ENCODE results near the gene NEMP2. TPM values are rescaled to one million over a fixed set of nuclear protein-coding genes. Genes with fewer than 3 reads are reported as not detected.

NEMP2 gene, protein sequence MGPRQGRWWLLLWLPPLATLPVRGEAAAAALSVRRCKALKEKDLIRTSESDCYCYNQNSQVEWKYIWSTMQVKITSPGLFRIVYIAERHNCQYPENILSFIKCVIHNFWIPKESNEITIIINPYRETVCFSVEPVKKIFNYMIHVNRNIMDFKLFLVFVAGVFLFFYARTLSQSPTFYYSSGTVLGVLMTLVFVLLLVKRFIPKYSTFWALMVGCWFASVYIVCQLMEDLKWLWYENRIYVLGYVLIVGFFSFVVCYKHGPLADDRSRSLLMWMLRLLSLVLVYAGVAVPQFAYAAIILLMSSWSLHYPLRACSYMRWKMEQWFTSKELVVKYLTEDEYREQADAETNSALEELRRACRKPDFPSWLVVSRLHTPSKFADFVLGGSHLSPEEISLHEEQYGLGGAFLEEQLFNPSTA
- 10 to 100 TPM; 16.9 to 17.5 TPM for total RNA-seq
- polyA plus RNA-seq, result 10.5 TPM

- Histone ChIP-seq H3K36me3 (ENCODE audit: insufficient read depth, low read length) (no peaks in the 10 kb centered on the region), H3K9me3 (ENCODE audit: low read length) (peaks cover 6% of the 10 kb centered on the region), H3K27me3 (ENCODE audit: insufficient read depth, low read length, poor library complexity, severe bottlenecking) (no peaks in the 10 kb centered on the region), H3K4me3 (ENCODE audit: low read length) (peak within 1 kb of the TSS; percentile 92), H3K4me1 (ENCODE audit: insufficient read depth, low read length) (peaks cover 51% of the 10 kb centered on the region), H3K27ac (ENCODE audit: low read depth, low read length) (peak within 1 kb of the TSS; percentile 93)
- H3K27ac Mint-ChIP-seq, result peak within 1 kb of the TSS; percentile 99 to 100 (median 100)
- ChIA-PET CTCF (interaction anchor here (0.8 to 1.0 kb wide), 3 partner anchors 20 to 145 kb away, joined by 3 to 6 read pairs (median 4); partner anchors contain the start of gene NAB1), POLR2A (interaction anchor here (0.6 to 2.3 kb wide), 10 partner anchors 16 to 750 kb away, joined by 3 to 31 read pairs (median 5); partner anchors contain the start of genes ORMDL1 and PMS1)
- no peaks in the 10 kb centered on the region for H3K27me3 Mint-ChIP-seq
- peak within 1 kb of the TSS; percentile 95 to 99 (median 98) for H3K4me3 Mint-ChIP-seq
- peaks cover 9 to 19% (median 11%) of the 10 kb centered on the region in 5 donors for H3K9me3 Mint-ChIP-seq
- peaks cover 37 to 68% (median 63%) of the 10 kb centered on the region in 3 donors for H3K4me1 Mint-ChIP-seq
- peak; percentile 72 to 93 (median 87) for DNase-seq
- H3K36me3 Mint-ChIP-seq, result peaks cover 2 to 27% (median 16%) of the 10 kb centered on the region in 3 donors
These were observed at the start of gene NEMP2 for GRCh38 chr2:190534310-190535120. TSS of gene NEMP2 (minus strand) at chr2:190534722. CDS start at chr2:190534655, 67 bp downstream.

GRCh38 chr2:190583507-190584337 lies 49.2 kb upstream of the NEMP2 start:
- Mint-ChIP-seq H3K9me3 (no peaks in the 10 kb centered on the region), H3K4me3 (no peak overlapping the region), H3K36me3 (peaks cover 0 to 9% (median 0%) of the 10 kb centered on the region in 3 donors), H3K4me1 (peaks cover 4 to 6% (median 6%) of the 10 kb centered on the region in 3 donors), H3K27me3 (no peaks in the 10 kb centered on the region), H3K27ac (peak overlapping the region in 1 of 8 donors; percentile 80)
- no peak overlapping the region for H3K4me3 ChIP-seq (ENCODE audit: low read length)
- no peak overlapping the region for H3K27ac ChIP-seq (ENCODE audit: low read depth, low read length)
- peaks cover 9% of the 10 kb centered on the region for H3K4me1 ChIP-seq (ENCODE audit: insufficient read depth, low read length)
- no peaks in the 10 kb centered on the region for H3K9me3 ChIP-seq (ENCODE audit: low read length)
- no peaks in the 10 kb centered on the region for H3K27me3 ChIP-seq (ENCODE audit: insufficient read depth, low read length, poor library complexity, severe bottlenecking)
- H3K36me3 ChIP-seq (ENCODE audit: insufficient read depth, low read length), result no peaks in the 10 kb centered on the region
- POLR2A ChIA-PET, result no interaction called here
- CTCF ChIA-PET, result no interaction called here
- no peak for DNase-seq

DNA sequence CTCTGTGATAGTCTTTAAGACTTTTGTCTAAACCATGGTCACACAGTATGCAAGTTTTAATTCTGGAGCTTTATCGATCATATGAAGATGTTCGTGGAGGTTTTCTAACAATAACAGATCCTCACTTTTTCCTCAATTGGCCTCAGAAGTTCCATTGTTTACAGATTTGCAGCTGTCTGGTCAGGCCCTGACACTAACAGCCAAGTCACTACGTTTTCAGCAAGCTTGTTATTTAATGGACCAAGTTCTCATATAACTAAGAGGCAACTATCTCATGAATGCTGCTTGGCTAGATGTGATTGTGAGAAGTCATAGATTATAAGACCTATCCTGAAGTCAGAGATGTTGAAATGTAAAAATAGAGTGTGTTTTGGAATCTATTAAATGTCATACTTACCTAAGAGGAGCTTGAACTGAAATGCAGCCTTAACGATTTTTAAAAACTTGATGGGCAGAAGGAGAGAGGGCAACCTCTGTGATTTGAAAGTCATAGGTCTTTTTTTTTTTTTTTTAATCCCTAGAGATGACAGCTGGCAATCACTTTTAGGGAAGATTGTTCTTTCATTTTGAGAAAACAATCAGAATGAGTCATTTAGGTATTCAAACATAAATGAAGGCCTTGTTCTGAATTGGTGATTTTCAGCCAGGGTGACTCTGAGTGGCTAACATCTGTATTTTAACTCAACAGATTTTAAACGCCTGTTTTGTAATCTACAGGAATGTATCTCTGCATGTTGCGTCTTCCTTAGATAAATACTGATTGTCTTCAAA lies 48.4 kb upstream of the NEMP2 start:
- POLR2A ChIA-PET, result no interaction called here

DNA sequence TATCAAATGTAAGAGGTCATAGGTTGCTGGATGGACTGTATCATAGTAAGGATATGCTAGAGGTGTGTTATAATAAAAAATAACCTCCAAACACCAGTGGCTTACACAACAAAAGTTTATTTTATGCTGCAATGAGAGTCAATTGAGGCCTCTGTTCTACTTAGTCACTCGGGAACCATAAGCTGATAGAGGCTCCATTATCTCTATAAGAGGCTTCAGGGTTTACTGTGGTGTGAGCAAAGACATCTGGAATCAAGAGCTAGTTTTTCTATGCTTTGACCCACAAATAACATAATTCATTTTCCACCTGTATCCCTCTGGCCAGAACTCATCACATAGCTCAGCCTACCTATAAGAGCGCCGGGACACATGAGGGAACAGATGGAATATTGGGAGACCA lies 47.5 kb upstream of the NEMP2 start:
- Mint-ChIP-seq H3K36me3 (peaks cover 0 to 9% (median 0%) of the 10 kb centered on the region in 3 donors), H3K27me3 (no peaks in the 10 kb centered on the region), H3K4me1 (peaks cover 14 to 18% (median 17%) of the 10 kb centered on the region in 3 donors), H3K9me3 (no peaks in the 10 kb centered on the region), H3K4me3 (no peak overlapping the region), H3K27ac (no peak overlapping the region)
- Histone ChIP-seq H3K9me3 (ENCODE audit: low read length) (no peaks in the 10 kb centered on the region), H3K4me3 (ENCODE audit: low read length) (no peak overlapping the region), H3K27ac (ENCODE audit: low read depth, low read length) (no peak overlapping the region), H3K27me3 (ENCODE audit: insufficient read depth, low read length, poor library complexity, severe bottlenecking) (no peaks in the 10 kb centered on the region), H3K4me1 (ENCODE audit: insufficient read depth, low read length) (peaks cover 22% of the 10 kb centered on the region), H3K36me3 (ENCODE audit: insufficient read depth, low read length) (no peaks in the 10 kb centered on the region)
- POLR2A ChIA-PET, result no interaction called here
- DNase-seq, result no peak
- CTCF ChIA-PET, result interaction anchor here (1.6 kb wide), 1 partner anchor 11 kb away, joined by 4 read pairs; no protein-coding TSS in a partner anchor

More for the DNA sequence above, 48.4 kb upstream of the NEMP2 start:
- Histone ChIP-seq H3K36me3 (ENCODE audit: insufficient read depth, low read length) (no peaks in the 10 kb centered on the region), H3K27ac (ENCODE audit: low read depth, low read length) (no peak overlapping the region), H3K9me3 (ENCODE audit: low read length) (no peaks in the 10 kb centered on the region), H3K4me1 (ENCODE audit: insufficient read depth, low read length) (peaks cover 17% of the 10 kb centered on the region), H3K4me3 (ENCODE audit: low read length) (no peak overlapping the region), H3K27me3 (ENCODE audit: insufficient read depth, low read length, poor library complexity, severe bottlenecking) (no peaks in the 10 kb centered on the region)
- H3K27ac Mint-ChIP-seq, result no peak overlapping the region
- peaks cover 0 to 9% (median 0%) of the 10 kb centered on the region in 3 donors for H3K36me3 Mint-ChIP-seq
- no peaks in the 10 kb centered on the region for H3K9me3 Mint-ChIP-seq
- H3K4me3 Mint-ChIP-seq, result no peak overlapping the region
- no peaks in the 10 kb centered on the region for H3K27me3 Mint-ChIP-seq
- CTCF ChIA-PET, result no interaction called here
- DNase-seq, result no peak
- H3K4me1 Mint-ChIP-seq, result peaks cover 12 to 14% (median 14%) of the 10 kb centered on the region in 3 donors

GRCh38 chr2:190579915-190580846 lies 45.7 kb upstream of the NEMP2 start:
- H3K36me3 Mint-ChIP-seq, result peaks cover 0 to 9% (median 0%) of the 10 kb centered on the region in 3 donors
- H3K4me3 Mint-ChIP-seq, result no peak overlapping the region
- H3K9me3 Mint-ChIP-seq, result no peaks in the 10 kb centered on the region
- no peaks in the 10 kb centered on the region for H3K27me3 Mint-ChIP-seq
- DNase-seq, result no peak
- Histone ChIP-seq H3K4me1 (ENCODE audit: insufficient read depth, low read length) (peaks cover 29% of the 10 kb centered on the region), H3K9me3 (ENCODE audit: low read length) (no peaks in the 10 kb centered on the region), H3K27me3 (ENCODE audit: insufficient read depth, low read length, poor library complexity, severe bottlenecking) (no peaks in the 10 kb centered on the region), H3K4me3 (ENCODE audit: low read length) (no peak overlapping the region), H3K36me3 (ENCODE audit: insufficient read depth, low read length) (no peaks in the 10 kb centered on the region), H3K27ac (ENCODE audit: low read depth, low read length) (no peak overlapping the region)
- H3K4me1 Mint-ChIP-seq, result peaks cover 25 to 34% (median 32%) of the 10 kb centered on the region in 3 donors
- no peak overlapping the region for H3K27ac Mint-ChIP-seq
- POLR2A ChIA-PET, result no interaction called here
- CTCF ChIA-PET, result interaction anchor here (1.6 kb wide), 1 partner anchor 9 kb away, joined by 4 read pairs; no protein-coding TSS in a partner anchor

GRCh38 chr2:190579058-190579410 lies 44.5 kb upstream of the NEMP2 start:
- Mint-ChIP-seq H3K9me3 (no peaks in the 10 kb centered on the region), H3K4me1 (peaks cover 29 to 42% (median 36%) of the 10 kb centered on the region in 3 donors), H3K27ac (peak overlapping the region in 5 of 8 donors; percentile 7 to 45 (median 37)), H3K36me3 (peaks cover 0 to 9% (median 0%) of the 10 kb centered on the region in 3 donors), H3K27me3 (no peaks in the 10 kb centered on the region), H3K4me3 (peak overlapping the region in 2 of 7 donors; percentile 4 to 49)
- no peaks in the 10 kb centered on the region for H3K27me3 ChIP-seq (ENCODE audit: insufficient read depth, low read length, poor library complexity, severe bottlenecking)
- no peak overlapping the region for H3K4me3 ChIP-seq (ENCODE audit: low read length)
- H3K36me3 ChIP-seq (ENCODE audit: insufficient read depth, low read length), result no peaks in the 10 kb centered on the region
- H3K27ac ChIP-seq (ENCODE audit: low read depth, low read length), result no peak overlapping the region
- peaks cover 29% of the 10 kb centered on the region for H3K4me1 ChIP-seq (ENCODE audit: insufficient read depth, low read length)
- ChIA-PET CTCF (no interaction called here), POLR2A (no interaction called here)
- no peaks in the 10 kb centered on the region for H3K9me3 ChIP-seq (ENCODE audit: low read length)
- no peak for DNase-seq
